ENCODE measurements around the gene GRIK4.

Gene GRIK4

GRCh38 chr11:120529911-120530310 lies 18.4 kb downstream of the GRIK4 start:
- no peak overlapping the region for H3K9ac ChIP-seq (ENCODE audit: low read length)
- H3K27ac ChIP-seq (ENCODE audit: low read depth, low read length), result no peak overlapping the region
- no peaks in the 10 kb centered on the region for H3K9me3 ChIP-seq (ENCODE audit: low read length)
- no peak overlapping the region for H3K4me3 ChIP-seq (ENCODE audit: low read depth in 1 of 2, low read length in 2 of 2)
- no peaks in the 10 kb centered on the region for H3K4me1 ChIP-seq (ENCODE audit: insufficient read depth, low read length)
- H3K27me3 ChIP-seq (ENCODE audit: control insufficient read depth in 1 of 2, insufficient read depth in 2 of 2, low read length in 2 of 2), result peaks cover 0 to 11% of the 10 kb centered on the region in 2 donors
- no peaks in the 10 kb centered on the region for H3K36me3 ChIP-seq (ENCODE audit: insufficient read depth, low read length)

GRCh38 chr11:120532082-120532831 lies 20.7 kb downstream of the GRIK4 start:
- no peak overlapping the region for H3K27ac ChIP-seq (ENCODE audit: low read depth, low read length)
- H3K4me3 ChIP-seq (ENCODE audit: low read depth in 1 of 2, low read length in 2 of 2), result no peak overlapping the region
- no peak overlapping the region for H3K9ac ChIP-seq (ENCODE audit: low read length)

GRCh38 chr11:120532832-120533196 lies 21.3 kb downstream of the GRIK4 start:
- H3K4me3 ChIP-seq (ENCODE audit: low read depth in 1 of 2, low read length in 2 of 2), result no peak overlapping the region
- H3K4me1 ChIP-seq (ENCODE audit: insufficient read depth, low read length), result no peaks in the 10 kb centered on the region
- H3K27me3 ChIP-seq (ENCODE audit: control insufficient read depth in 1 of 2, insufficient read depth in 2 of 2, low read length in 2 of 2), result peaks cover 0 to 11% of the 10 kb centered on the region in 2 donors
- H3K9ac ChIP-seq (ENCODE audit: low read length), result no peak overlapping the region
- no peaks in the 10 kb centered on the region for H3K9me3 ChIP-seq (ENCODE audit: low read length)
- no peak overlapping the region for H3K27ac ChIP-seq (ENCODE audit: low read depth, low read length)
- H3K36me3 ChIP-seq (ENCODE audit: insufficient read depth, low read length), result no peaks in the 10 kb centered on the region

More at GRCh38 chr11:120532082-120532831, 20.7 kb downstream of the GRIK4 start:
- H3K9me3 ChIP-seq (ENCODE audit: low read length), result no peaks in the 10 kb centered on the region
- no peaks in the 10 kb centered on the region for H3K4me1 ChIP-seq (ENCODE audit: insufficient read depth, low read length)
- no peaks in the 10 kb centered on the region for H3K36me3 ChIP-seq (ENCODE audit: insufficient read depth, low read length)
- peaks cover 0 to 11% of the 10 kb centered on the region in 2 donors for H3K27me3 ChIP-seq (ENCODE audit: control insufficient read depth in 1 of 2, insufficient read depth in 2 of 2, low read length in 2 of 2)

- H3K4me3 ChIP-seq (ENCODE audit: low read depth in 1 of 2, low read length in 2 of 2), result no peak overlapping the region
- H3K9me3 ChIP-seq (ENCODE audit: low read length), result no peaks in the 10 kb centered on the region
Measured at GRCh38 chr11:120536091-120536796, 24.7 kb downstream of the GRIK4 start.

GRCh38 chr11:120536797-120537169 lies 25.2 kb downstream of the GRIK4 start:
- Histone ChIP-seq H3K4me3 (ENCODE audit: low read depth in 1 of 2, low read length in 2 of 2) (no peak overlapping the region), H3K9ac (ENCODE audit: low read length) (no peak overlapping the region), H3K4me1 (ENCODE audit: insufficient read depth, low read length) (no peaks in the 10 kb centered on the region), H3K27ac (ENCODE audit: low read depth, low read length) (no peak overlapping the region), H3K36me3 (ENCODE audit: insufficient read depth, low read length) (no peaks in the 10 kb centered on the region), H3K9me3 (ENCODE audit: low read length) (no peaks in the 10 kb centered on the region), H3K27me3 (ENCODE audit: control insufficient read depth in 1 of 2, insufficient read depth in 2 of 2, low read length in 2 of 2) (peaks cover 0 to 11% of the 10 kb centered on the region in 2 donors)

More at GRCh38 chr11:120536091-120536796, 24.7 kb downstream of the GRIK4 start:
- no peaks in the 10 kb centered on the region for H3K4me1 ChIP-seq (ENCODE audit: insufficient read depth, low read length)
- H3K27me3 ChIP-seq (ENCODE audit: control insufficient read depth in 1 of 2, insufficient read depth in 2 of 2, low read length in 2 of 2), result peaks cover 0 to 11% of the 10 kb centered on the region in 2 donors
- no peak overlapping the region for H3K27ac ChIP-seq (ENCODE audit: low read depth, low read length)
- no peak overlapping the region for H3K9ac ChIP-seq (ENCODE audit: low read length)
- H3K36me3 ChIP-seq (ENCODE audit: insufficient read depth, low read length), result no peaks in the 10 kb centered on the region

GRCh38 chr11:120537996-120538395 lies 26.4 kb downstream of the GRIK4 start:
- H3K27ac ChIP-seq (ENCODE audit: low read depth, low read length), result no peak overlapping the region
- H3K9me3 ChIP-seq (ENCODE audit: low read length), result no peaks in the 10 kb centered on the region
- H3K36me3 ChIP-seq (ENCODE audit: insufficient read depth, low read length), result no peaks in the 10 kb centered on the region
- peaks cover 0 to 4% of the 10 kb centered on the region in 2 donors for H3K27me3 ChIP-seq (ENCODE audit: control insufficient read depth in 1 of 2, insufficient read depth in 2 of 2, low read length in 2 of 2)
- no peak overlapping the region for H3K4me3 ChIP-seq (ENCODE audit: low read depth in 1 of 2, low read length in 2 of 2)
- H3K4me1 ChIP-seq (ENCODE audit: insufficient read depth, low read length), result no peaks in the 10 kb centered on the region
- no peak overlapping the region for H3K9ac ChIP-seq (ENCODE audit: low read length)

GRCh38 chr11:120538707-120539106 lies 27.2 kb downstream of the GRIK4 start:
- no peaks in the 10 kb centered on the region for H3K27me3 ChIP-seq (ENCODE audit: control insufficient read depth in 1 of 2, insufficient read depth in 2 of 2, low read length in 2 of 2)
- no peaks in the 10 kb centered on the region for H3K9me3 ChIP-seq (ENCODE audit: low read length)
- H3K9ac ChIP-seq (ENCODE audit: low read length), result no peak overlapping the region
- no peaks in the 10 kb centered on the region for H3K4me1 ChIP-seq (ENCODE audit: insufficient read depth, low read length)
- H3K36me3 ChIP-seq (ENCODE audit: insufficient read depth, low read length), result no peaks in the 10 kb centered on the region
- H3K27ac ChIP-seq (ENCODE audit: low read depth, low read length), result no peak overlapping the region
- H3K4me3 ChIP-seq (ENCODE audit: low read depth in 1 of 2, low read length in 2 of 2), result no peak overlapping the region

GRCh38 chr11:120539667-120540369 lies 28.3 kb downstream of the GRIK4 start:
- no peaks in the 10 kb centered on the region for H3K4me1 ChIP-seq (ENCODE audit: insufficient read depth, low read length)
- H3K9ac ChIP-seq (ENCODE audit: low read length), result no peak overlapping the region
- H3K9me3 ChIP-seq (ENCODE audit: low read length), result no peaks in the 10 kb centered on the region
- H3K27ac ChIP-seq (ENCODE audit: low read depth, low read length), result no peak overlapping the region
- no peaks in the 10 kb centered on the region for H3K27me3 ChIP-seq (ENCODE audit: control insufficient read depth in 1 of 2, insufficient read depth in 2 of 2, low read length in 2 of 2)
- no peak overlapping the region for H3K4me3 ChIP-seq (ENCODE audit: low read depth in 1 of 2, low read length in 2 of 2)
- H3K36me3 ChIP-seq (ENCODE audit: insufficient read depth, low read length), result no peaks in the 10 kb centered on the region

GRCh38 chr11:120540744-120541465 lies 29.4 kb downstream of the GRIK4 start:
- Histone ChIP-seq H3K4me1 (ENCODE audit: insufficient read depth, low read length) (no peaks in the 10 kb centered on the region), H3K36me3 (ENCODE audit: insufficient read depth, low read length) (no peaks in the 10 kb centered on the region), H3K9ac (ENCODE audit: low read length) (no peak overlapping the region), H3K27ac (ENCODE audit: low read depth, low read length) (no peak overlapping the region), H3K9me3 (ENCODE audit: low read length) (no peaks in the 10 kb centered on the region), H3K27me3 (ENCODE audit: control insufficient read depth in 1 of 2, insufficient read depth in 2 of 2, low read length in 2 of 2) (no peaks in the 10 kb centered on the region), H3K4me3 (ENCODE audit: low read depth in 1 of 2, low read length in 2 of 2) (no peak overlapping the region)

- Histone ChIP-seq H3K27me3 (ENCODE audit: control insufficient read depth in 1 of 2, insufficient read depth in 2 of 2, low read length in 2 of 2) (no peaks in the 10 kb centered on the region), H3K9me3 (ENCODE audit: low read length) (no peaks in the 10 kb centered on the region), H3K36me3 (ENCODE audit: insufficient read depth, low read length) (no peaks in the 10 kb centered on the region), H3K4me1 (ENCODE audit: insufficient read depth, low read length) (peaks cover 12% of the 10 kb centered on the region), H3K9ac (ENCODE audit: low read length) (no peak overlapping the region), H3K4me3 (ENCODE audit: low read depth in 1 of 2, low read length in 2 of 2) (no peak overlapping the region), H3K27ac (ENCODE audit: low read depth, low read length) (no peak overlapping the region)
Measured at GRCh38 chr11:120543521-120544215, 32.1 kb downstream of the GRIK4 start.
